HG02571 (cell line): ENCODE data around the gene EGFR.
"Not testable (repeated sequence)": the region's sequence is repeated elsewhere in the genome, so short reads cannot be mapped to it uniquely, and the experiment has no call there.

Experiments used
- ATAC-seq: cut with Tn5 transposase; IDR thresholded peaks from one replicate; pipeline ENCODE4 v1.9.1; 2021; ENCODE audit warnings: mild to moderate bottlenecking, moderate library complexity; ENCODE audit not compliant: unreplicated experiment

Gene EGFR

DNA sequence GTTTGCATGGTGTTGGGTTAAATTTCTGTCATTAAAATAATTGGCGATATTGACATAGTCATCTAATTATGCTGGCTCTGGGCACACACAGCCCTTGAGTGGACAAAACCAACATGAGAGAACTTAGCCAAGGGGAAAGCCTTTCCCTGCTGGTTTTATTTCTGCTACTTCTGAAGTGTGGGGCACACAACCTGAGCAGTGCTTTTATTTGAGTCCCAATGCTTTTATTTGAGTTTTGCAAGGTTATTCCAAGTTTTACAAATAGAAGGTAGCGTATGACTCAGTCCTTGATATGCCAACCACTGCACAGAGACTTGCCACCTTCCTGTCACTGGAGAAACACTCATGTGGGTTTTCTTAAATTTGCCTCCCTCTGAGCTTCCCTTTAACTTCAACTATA, 145.7 kb downstream of the EGFR start:
- ATAC-seq, result no peak

DNA sequence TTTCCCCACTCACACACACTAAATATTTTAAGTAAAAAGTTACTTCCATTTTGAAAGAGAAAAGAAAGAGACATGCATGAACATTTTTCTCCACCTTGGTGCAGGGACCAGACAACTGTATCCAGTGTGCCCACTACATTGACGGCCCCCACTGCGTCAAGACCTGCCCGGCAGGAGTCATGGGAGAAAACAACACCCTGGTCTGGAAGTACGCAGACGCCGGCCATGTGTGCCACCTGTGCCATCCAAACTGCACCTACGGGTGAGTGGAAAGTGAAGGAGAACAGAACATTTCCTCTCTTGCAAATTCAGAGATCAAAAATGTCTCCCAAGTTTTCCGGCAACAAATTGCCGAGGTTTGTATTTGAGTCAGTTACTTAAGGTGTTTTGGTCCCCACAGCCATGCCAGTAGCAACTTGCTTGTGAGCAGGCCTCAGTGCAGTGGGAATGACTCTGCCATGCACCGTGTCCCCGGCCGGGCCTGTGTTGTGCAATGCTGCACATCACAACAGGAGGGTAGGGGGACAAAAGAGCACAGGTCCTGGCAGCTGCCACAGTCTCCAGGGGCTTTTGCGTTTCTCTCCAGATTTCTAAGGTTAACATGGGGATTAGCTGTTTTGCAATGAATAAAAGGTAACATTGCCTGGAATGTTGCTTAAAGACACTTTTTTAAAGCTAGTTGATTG, 146.5 kb downstream of the EGFR start:
- no peak for ATAC-seq

DNA sequence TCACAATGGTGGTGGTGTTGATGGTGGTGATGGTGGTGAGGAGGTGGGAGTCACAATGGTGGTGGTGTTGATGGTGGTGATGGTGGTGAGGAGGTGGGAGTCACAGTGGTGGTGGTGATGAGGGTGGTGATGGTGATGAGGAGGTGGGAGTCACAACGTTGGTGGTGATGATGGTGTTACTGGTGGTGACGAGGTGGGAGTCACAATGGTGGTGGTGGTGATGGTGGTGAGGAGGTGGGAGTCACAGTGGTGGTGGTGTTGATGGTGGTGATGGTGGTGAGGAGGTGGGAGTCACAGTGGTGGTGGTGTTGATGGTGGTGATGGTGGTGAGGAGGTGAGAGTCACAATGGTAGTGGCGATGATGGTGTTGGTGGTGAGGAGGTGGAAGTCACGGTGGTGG, 148.5 kb downstream of the EGFR start:
- ATAC-seq, result not testable (repeated sequence)

DNA sequence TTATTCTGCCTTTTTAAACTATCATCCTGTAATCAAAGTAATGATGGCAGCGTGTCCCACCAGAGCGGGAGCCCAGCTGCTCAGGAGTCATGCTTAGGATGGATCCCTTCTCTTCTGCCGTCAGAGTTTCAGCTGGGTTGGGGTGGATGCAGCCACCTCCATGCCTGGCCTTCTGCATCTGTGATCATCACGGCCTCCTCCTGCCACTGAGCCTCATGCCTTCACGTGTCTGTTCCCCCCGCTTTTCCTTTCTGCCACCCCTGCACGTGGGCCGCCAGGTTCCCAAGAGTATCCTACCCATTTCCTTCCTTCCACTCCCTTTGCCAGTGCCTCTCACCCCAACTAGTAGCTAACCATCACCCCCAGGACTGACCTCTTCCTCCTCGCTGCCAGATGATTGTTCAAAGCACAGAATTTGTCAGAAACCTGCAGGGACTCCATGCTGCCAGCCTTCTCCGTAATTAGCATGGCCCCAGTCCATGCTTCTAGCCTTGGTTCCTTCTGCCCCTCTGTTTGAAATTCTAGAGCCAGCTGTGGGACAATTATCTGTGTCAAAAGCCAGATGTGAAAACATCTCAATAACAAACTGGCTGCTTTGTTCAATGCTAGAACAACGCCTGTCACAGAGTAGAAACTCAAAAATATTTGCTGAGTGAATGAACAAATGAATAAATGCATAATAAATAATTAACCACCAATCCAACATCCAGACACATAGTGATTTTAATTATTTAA, 151.7 kb downstream of the EGFR start:
- no peak for ATAC-seq

DNA sequence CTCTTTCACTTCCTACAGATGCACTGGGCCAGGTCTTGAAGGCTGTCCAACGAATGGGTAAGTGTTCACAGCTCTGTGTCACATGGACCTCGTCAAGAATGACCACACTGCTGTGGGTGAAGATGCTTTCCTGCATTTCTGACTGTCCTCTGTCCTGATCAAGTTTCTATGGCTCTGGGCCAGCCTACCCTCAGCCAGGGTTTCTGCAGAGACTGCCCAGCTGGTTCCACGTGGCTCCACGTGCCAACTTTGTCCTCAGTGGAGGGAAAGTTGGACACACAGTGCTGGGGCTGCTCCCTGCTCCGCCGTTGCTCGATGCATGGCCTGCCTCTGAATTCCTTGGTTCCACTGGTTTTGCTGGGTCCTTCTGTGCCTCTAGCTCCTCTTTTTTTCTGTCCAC, 152.3 kb downstream of the EGFR start:
- no peak for ATAC-seq

DNA sequence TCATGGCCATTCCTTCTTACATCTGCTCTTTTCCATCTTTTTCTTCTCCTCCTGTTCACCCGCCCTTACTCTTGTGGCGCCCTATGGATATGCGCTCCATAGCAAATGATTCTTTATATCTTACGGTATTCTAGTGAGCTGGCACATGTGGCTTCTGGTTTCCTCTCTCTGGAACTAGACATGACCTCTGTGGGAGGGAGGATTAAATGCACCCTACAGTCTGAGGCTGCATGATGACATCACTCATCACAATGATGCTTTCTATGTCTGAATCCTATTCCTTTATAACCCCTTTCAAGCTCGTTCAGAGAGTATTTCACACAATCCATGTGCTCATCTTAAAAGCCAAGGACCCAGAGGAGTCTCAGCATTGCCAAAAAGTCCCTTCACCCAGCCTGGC, 153.3 kb downstream of the EGFR start:
- no peak for ATAC-seq

DNA sequence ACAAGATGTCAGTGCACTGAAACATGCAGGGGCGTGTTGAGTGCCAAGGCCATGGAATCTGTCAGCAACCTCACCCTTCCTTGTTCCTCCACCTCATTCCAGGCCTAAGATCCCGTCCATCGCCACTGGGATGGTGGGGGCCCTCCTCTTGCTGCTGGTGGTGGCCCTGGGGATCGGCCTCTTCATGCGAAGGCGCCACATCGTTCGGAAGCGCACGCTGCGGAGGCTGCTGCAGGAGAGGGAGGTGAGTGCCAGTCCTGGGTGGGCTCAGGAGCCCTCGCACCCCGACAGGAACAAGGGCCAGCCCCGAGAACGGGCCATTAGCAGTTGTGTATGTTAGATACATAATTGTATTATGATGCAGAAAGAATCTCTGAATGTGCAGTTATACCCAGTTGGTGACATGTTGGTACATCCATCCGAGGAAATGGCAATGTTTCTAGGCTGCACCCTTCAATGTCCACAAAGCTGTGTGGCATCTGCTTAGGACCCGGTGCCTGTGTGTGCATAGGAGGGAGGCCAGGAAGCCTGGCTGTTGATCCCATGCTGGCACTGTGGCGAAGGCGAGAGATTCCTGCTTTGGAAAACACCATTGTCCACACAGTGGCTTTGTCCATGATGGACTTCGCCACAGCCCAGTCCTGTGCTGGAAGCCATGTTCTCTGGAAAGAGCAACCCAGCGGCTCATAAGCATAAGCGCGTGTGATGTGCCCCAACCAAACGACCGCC, 154.2 kb downstream of the EGFR start:
- ATAC-seq, result no peak

DNA sequence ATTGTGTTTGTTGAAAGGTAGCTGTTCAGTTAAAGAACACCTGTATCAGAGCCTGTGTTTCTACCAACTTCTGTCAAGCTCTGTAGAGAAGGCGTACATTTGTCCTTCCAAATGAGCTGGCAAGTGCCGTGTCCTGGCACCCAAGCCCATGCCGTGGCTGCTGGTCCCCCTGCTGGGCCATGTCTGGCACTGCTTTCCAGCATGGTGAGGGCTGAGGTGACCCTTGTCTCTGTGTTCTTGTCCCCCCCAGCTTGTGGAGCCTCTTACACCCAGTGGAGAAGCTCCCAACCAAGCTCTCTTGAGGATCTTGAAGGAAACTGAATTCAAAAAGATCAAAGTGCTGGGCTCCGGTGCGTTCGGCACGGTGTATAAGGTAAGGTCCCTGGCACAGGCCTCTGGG, 154.9 kb downstream of the EGFR start:
- ATAC-seq, result no peak

DNA sequence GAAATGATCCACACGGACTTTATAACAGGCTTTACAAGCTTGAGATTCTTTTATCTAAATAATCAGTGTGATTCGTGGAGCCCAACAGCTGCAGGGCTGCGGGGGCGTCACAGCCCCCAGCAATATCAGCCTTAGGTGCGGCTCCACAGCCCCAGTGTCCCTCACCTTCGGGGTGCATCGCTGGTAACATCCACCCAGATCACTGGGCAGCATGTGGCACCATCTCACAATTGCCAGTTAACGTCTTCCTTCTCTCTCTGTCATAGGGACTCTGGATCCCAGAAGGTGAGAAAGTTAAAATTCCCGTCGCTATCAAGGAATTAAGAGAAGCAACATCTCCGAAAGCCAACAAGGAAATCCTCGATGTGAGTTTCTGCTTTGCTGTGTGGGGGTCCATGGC, 155.6 kb downstream of the EGFR start:
- ATAC-seq, result no peak

DNA sequence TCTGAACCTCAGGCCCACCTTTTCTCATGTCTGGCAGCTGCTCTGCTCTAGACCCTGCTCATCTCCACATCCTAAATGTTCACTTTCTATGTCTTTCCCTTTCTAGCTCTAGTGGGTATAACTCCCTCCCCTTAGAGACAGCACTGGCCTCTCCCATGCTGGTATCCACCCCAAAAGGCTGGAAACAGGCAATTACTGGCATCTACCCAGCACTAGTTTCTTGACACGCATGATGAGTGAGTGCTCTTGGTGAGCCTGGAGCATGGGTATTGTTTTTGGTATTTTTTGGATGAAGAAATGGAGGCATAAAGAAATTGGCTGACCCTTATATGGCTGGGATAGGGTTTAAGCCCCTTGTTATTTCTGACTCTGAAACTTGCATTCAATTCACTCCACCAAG, 156.0 kb downstream of the EGFR start:
- no peak for ATAC-seq

DNA sequence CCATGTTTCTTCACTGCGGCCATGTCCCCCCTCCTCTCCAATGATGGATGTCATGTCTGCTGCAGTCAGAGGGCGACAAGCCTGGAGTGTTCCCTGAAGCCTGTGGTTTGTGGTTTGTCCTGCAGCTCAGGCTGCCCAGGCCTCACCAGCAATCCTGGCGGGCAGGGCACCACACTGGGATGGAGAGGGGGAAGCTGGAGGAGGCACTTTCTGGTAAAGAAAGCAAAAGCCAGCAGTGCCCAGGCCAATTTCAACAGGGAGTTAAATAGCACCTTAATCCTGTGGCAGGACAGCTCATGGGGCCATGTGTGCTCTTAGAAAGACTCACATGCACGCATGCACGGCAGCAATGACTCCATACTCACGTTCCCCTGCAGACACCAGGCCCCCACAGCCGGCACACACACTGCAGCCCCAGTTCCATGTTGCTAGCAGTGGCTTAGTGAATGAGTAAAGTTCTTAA, 158.3 kb downstream of the EGFR start:
- no peak for ATAC-seq

DNA sequence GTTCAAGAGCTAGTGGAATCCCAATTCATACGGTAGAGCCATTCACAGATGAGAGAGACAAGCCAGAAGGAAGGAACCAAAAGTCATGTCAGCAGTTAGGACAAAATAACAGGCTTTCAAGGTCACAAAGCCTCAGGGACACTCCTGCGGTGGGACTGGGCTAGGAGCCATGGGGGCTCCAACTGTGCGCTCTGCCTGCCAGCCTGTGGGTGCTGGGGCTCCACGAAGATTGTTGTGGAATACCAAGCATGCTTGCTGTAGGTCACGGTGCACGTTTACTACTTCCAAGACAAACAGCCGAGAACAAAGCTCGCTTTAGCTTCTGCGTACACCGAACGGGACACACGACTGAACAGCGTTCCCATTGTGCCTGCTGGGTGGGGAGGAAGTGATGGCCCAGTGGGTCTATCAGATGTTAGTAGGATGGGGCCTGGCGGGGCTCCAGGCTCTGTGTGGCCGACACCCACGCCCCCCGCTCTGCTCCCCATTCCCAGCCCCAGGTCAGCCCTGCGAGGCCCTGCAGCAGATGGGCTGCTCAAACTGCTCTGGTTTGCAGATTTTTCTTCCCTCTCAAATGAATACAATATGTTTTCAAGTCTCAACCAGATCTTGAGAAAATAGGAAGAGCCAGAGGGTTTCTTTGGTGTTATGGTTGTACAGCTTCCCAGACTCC, 158.9 kb downstream of the EGFR start:
- no peak for ATAC-seq

DNA sequence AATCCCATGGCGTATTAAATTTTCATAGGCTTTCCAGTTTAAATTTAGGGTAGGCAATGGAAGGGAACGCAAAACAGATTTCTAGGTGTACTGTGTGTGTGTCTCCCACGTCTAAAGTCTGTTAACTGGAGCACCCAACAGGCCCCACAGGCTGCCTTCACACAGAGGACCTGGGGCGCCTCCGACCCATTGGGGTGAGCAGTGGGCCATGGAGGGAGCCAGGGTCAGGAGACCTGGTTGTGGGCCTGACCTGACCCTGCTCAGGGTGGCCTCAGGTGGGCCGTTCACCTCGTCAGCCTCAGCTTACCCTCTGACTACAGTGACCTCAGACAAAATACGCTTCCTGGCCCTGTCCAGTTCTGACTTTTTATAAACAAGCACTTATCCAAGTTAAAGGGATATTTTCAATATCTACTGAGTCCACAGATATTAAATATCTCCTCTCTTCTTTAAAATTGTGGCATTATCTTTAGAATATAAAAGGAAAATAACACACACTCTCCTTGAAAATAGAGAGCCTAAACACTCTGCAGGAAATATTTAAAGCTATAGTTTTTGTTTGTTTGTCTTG, 159.6 kb downstream of the EGFR start:
- ATAC-seq, result no peak

DNA sequence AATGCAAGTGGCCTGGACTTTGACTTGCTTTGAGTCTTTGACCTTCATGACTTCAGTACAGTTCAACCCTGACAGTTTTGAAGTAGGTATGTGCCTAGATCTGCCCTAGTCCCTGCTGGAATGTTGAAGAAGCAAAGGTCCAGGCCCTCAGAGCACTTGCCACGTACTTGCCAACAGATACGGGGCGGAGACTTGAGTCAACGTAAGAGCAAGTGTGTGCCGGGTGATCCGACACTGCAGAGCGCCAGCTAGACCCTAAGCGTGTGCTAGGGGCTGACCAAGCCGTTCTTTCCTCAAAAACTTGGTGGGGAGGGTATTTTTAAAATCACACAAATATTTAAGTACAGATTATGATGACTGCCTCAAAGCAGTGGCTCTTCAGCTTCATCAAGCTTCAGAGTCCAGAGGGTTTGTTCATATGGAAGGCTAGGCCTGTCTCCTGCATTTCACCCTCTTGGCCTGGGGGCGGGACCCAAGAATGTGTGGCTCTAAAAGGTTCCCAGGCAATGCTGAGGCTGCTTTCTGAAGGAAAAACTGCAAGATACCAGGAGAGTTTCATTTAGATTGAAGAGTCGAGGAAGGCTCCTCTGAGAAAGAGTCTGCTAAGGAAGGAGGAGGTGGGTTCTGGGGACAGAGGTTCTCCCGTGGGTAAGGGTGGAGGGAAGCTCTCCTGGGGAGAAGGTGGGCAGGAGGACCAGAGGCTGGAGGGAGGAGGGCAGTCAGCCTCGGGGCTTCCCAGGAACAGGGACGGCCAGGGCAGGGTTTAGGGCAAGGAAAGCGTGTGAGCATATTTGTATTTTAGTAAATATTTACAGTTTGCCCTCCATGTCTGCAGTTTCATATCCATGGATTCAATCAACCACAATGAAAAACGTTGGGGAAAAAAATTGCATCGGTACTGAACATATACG, 160.3 kb downstream of the EGFR start:
- no peak for ATAC-seq

DNA sequence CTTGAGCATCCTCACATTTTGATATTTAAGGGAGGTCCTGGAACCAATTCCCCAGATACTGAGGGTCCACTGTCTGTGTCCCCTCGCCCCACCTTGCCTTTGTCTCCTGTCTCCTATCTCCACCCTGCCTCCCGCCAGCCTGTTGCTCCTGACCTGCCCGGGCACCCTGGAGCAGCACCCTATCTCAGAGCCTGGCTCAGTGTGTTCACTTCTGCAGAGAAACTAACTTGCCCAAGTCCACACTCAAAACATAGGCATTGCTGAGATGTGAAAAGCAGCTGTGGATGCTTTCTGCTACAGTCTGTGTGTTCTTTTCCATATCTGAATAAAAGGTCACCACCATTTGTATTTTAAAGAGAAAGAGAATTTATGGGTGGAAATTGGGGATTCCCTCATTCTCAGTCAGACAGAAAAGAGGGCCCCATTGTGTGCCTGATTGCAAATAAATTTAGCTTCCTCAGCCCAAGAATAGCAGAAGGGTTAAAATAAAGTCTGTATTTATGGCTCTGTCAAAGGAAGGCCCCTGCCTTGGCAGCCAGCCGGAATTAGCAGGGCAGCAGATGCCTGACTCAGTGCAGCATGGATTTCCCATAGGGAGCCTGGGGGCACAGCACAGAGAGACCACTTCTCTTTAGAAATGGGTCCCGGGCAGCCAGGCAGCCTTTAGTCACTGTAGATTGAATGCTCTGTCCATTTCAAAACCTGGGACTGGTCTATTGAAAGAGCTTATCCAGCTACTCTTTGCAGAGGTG, 161.3 kb downstream of the EGFR start:
- ATAC-seq, result no peak

DNA sequence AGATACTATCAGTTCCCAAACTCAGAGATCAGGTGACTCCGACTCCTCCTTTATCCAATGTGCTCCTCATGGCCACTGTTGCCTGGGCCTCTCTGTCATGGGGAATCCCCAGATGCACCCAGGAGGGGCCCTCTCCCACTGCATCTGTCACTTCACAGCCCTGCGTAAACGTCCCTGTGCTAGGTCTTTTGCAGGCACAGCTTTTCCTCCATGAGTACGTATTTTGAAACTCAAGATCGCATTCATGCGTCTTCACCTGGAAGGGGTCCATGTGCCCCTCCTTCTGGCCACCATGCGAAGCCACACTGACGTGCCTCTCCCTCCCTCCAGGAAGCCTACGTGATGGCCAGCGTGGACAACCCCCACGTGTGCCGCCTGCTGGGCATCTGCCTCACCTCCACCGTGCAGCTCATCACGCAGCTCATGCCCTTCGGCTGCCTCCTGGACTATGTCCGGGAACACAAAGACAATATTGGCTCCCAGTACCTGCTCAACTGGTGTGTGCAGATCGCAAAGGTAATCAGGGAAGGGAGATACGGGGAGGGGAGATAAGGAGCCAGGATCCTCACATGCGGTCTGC, 162.2 kb downstream of the EGFR start:
- no peak for ATAC-seq

DNA sequence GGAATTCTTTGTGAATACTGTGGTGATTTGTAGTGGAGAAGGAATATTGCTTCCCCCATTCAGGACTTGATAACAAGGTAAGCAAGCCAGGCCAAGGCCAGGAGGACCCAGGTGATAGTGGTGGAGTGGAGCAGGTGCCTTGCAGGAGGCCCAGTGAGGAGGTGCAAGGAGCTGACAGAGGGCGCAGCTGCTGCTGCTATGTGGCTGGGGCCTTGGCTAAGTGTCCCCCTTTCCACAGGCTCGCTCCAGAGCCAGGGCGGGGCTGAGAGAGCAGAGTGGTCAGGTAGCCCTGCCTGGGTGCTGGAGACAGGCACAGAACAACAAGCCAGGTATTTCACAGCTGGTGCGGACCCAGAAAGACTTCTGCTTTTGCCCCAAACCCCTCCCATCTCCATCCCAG, 162.9 kb downstream of the EGFR start:
- ATAC-seq, result no peak

DNA sequence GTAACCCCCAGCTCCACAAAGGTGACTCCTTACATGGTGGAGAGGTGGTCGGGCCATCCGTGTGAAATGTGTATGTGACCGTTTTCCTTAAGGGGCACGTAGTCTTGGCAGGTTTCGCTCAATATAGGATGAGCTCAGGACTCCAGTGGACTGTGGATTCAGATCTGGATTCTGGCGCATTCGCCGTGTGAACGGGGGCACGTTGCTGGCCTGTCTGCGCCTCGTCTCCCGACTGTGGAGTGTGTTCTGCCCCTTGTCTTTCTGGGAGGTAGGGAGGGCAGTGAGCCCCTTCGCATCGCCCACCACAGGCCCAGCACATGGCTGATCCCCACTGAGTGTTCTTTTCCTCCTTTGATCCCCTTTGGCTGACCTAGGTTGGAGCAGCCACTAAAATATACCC, 165.1 kb downstream of the EGFR start:
- no peak for ATAC-seq

DNA sequence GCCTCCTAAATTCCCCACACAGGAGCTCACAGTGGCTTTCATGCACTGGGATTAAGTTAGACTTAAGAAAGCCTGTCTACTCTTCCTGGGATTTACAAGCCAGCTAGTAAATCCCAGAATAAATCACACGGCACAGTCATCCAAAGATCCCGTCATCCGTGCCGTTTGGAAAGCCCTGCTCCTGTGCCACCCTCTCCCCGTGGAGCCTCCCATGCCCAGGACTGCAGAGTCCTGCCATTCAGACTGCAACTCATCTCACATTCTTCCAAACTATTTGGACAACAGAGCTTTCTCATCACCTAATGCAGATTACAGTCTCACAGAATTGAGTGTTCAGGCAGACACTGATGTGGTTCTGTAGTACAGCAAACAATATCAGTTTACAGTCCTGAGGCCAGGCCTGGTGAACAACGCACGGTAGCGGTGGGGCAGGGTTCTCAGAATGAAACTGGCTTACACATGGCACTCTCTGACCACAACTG, 166.5 kb downstream of the EGFR start:
- ATAC-seq, result no peak
